Progenitor cell of endocrine pancreas (in vitro differentiated cells): ENCODE data around the gene KCNH8. TPM values are rescaled to one million over a fixed set of nuclear protein-coding genes. Genes with fewer than 3 reads are reported as not detected.
A peak's percentile ranks its signal among the peaks of the same experiment; 100 is the strongest.

Experiments
- DNase-seq: peaks from one replicate; pipeline ENCODE4 v3.0.0; 2021; ENCODE audit warnings: low spot score; ENCODE audit not compliant: unreplicated experiment
- H3K27ac Mint-ChIP-seq: 2 replicates; pipeline ENCODE4 v1.8.0; 2021; ENCODE audit warnings: mild to moderate bottlenecking, moderate library complexity, mixed read lengths
- H3K27me3 Mint-ChIP-seq: 2 replicates; pipeline ENCODE4 v1.8.0; 2021; ENCODE audit warnings: mixed read lengths
- H3K36me3 Mint-ChIP-seq: 2 replicates; pipeline ENCODE4 v1.8.0; 2022; ENCODE audit warnings: mixed read lengths; ENCODE audit not compliant: insufficient read depth
- H3K4me1 Mint-ChIP-seq: 2 replicates; pipeline ENCODE4 v1.8.0; 2021; ENCODE audit warnings: low read depth, mixed read lengths
- H3K4me3 Mint-ChIP-seq: 2 replicates; pipeline ENCODE4 v1.8.0; 2021; ENCODE audit warnings: low read depth, mild to moderate bottlenecking, moderate library complexity, mixed read lengths
- H3K9me3 Mint-ChIP-seq: 2 replicates; pipeline ENCODE4 v1.8.0; 2021; ENCODE audit warnings: low read depth, mixed read lengths
- CTCF ChIP-seq: fragments of 200-600 bp; sonication (generic); IDR thresholded peaks from one replicate; pipeline ENCODE4 v1.5.0; 2021; ENCODE audit warnings: antibody characterized with exemption, mild to moderate bottlenecking; ENCODE audit not compliant: unreplicated experiment
- total RNA-seq: library from RNA; stranded (reverse); gene quantifications from 2 replicates; pipeline ENCODE4 v1.2.1, GENCODE V29; 2021

KCNH8 gene
- total RNA-seq, 1 donor from 2014 or later, result 10.0 TPM

- H3K4me1 Mint-ChIP-seq, result peaks cover 4% of the 10 kb centered on the region
- no peak overlapping the region for H3K27ac Mint-ChIP-seq
- no peak for DNase-seq
- H3K4me3 Mint-ChIP-seq, result no peak overlapping the region
- peaks cover 3% of the 10 kb centered on the region for H3K9me3 Mint-ChIP-seq
- H3K27me3 Mint-ChIP-seq, result no peaks in the 10 kb centered on the region
- no peak for TF ChIP-seq CTCF
- peaks cover 2% of the 10 kb centered on the region for H3K36me3 Mint-ChIP-seq
These were observed 23.5 kb downstream of the KCNH8 start for GRCh38 chr3:19171794-19172193.

GRCh38 chr3:19173945-19174344 is 25.6 kb downstream of the KCNH8 start:
- TF ChIP-seq CTCF, result peak; percentile 40
- Mint-ChIP-seq H3K9me3 (peaks cover 3% of the 10 kb centered on the region), H3K27ac (no peak overlapping the region), H3K27me3 (no peaks in the 10 kb centered on the region), H3K4me3 (no peak overlapping the region), H3K36me3 (peaks cover under 1% of the 10 kb centered on the region), H3K4me1 (peaks cover 4% of the 10 kb centered on the region)
- no peak for DNase-seq

- DNase-seq, result no peak
- H3K9me3 Mint-ChIP-seq, result no peaks in the 10 kb centered on the region
- H3K4me1 Mint-ChIP-seq, result peaks cover 6% of the 10 kb centered on the region
- H3K27me3 Mint-ChIP-seq, result no peaks in the 10 kb centered on the region
- TF ChIP-seq CTCF, result no peak
- no peak overlapping the region for H3K4me3 Mint-ChIP-seq
- H3K36me3 Mint-ChIP-seq, result no peaks in the 10 kb centered on the region
- no peak overlapping the region for H3K27ac Mint-ChIP-seq
These were observed 35.3 kb downstream of the KCNH8 start for GRCh38 chr3:19183584-19183983.

- Mint-ChIP-seq H3K4me3 (no peak overlapping the region), H3K27me3 (no peaks in the 10 kb centered on the region), H3K36me3 (no peaks in the 10 kb centered on the region), H3K9me3 (no peaks in the 10 kb centered on the region), H3K27ac (no peak overlapping the region), H3K4me1 (peaks cover 37% of the 10 kb centered on the region)
- no peak for TF ChIP-seq CTCF
- no peak for DNase-seq
These were observed 41.8 kb downstream of the KCNH8 start for GRCh38 chr3:19190126-19190525.

GRCh38 chr3:19190602-19191001 is 42.3 kb downstream of the KCNH8 start:
- DNase-seq, result no peak
- Mint-ChIP-seq H3K27ac (no peak overlapping the region), H3K27me3 (no peaks in the 10 kb centered on the region), H3K4me1 (peaks cover 34% of the 10 kb centered on the region), H3K9me3 (no peaks in the 10 kb centered on the region), H3K4me3 (no peak overlapping the region), H3K36me3 (no peaks in the 10 kb centered on the region)
- TF ChIP-seq CTCF, result no peak
